ENCODE results near the gene SPINT2. TPM values are rescaled to one million over a fixed set of nuclear protein-coding genes. Genes with fewer than 3 reads are reported as not detected.

The SPINT2 gene
- total RNA-seq, 1 donor from 2014 or later = 28.0 TPM

- Mint-ChIP-seq H3K36me3 (ENCODE audit: low read depth) (peaks cover 31% of the 10 kb centered on the region), H3K9me3 (ENCODE audit: low read depth) (no peaks in the 10 kb centered on the region), H3K4me3 (ENCODE audit: unreplicated experiment) (no peak overlapping the region), H3K27ac (ENCODE audit: unreplicated experiment) (no peak overlapping the region), H3K4me1 (ENCODE audit: low read depth) (peaks cover 15% of the 10 kb centered on the region), H3K27me3 (ENCODE audit: low read depth) (no peaks in the 10 kb centered on the region)
- no peak for DNase-seq (ENCODE audit: low spot score)
- TF ChIP-seq CTCF (IDR thresholded peaks at IDR 0.05) = no peak
These were observed 62.2 kb downstream of the SPINT2 start for GRCh38 chr19:38326591-38326990.

GRCh38 chr19:38329651-38330050, 65.3 kb downstream of the SPINT2 start:
- Mint-ChIP-seq H3K4me3 (ENCODE audit: unreplicated experiment) (no peak overlapping the region), H3K36me3 (ENCODE audit: low read depth) (peaks cover 25% of the 10 kb centered on the region), H3K9me3 (ENCODE audit: low read depth) (no peaks in the 10 kb centered on the region), H3K27me3 (ENCODE audit: low read depth) (no peaks in the 10 kb centered on the region), H3K4me1 (ENCODE audit: low read depth) (no peaks in the 10 kb centered on the region), H3K27ac (ENCODE audit: unreplicated experiment) (peak overlapping the region; percentile 19)
- TF ChIP-seq CTCF (IDR thresholded peaks at IDR 0.05) = no peak
- no peak for DNase-seq (ENCODE audit: low spot score)

- Mint-ChIP-seq H3K9me3 (ENCODE audit: low read depth) (no peaks in the 10 kb centered on the region), H3K36me3 (ENCODE audit: low read depth) (peaks cover 15% of the 10 kb centered on the region), H3K4me3 (ENCODE audit: unreplicated experiment) (no peak overlapping the region), H3K4me1 (ENCODE audit: low read depth) (peaks cover 2% of the 10 kb centered on the region), H3K27me3 (ENCODE audit: low read depth) (no peaks in the 10 kb centered on the region), H3K27ac (ENCODE audit: unreplicated experiment) (no peak overlapping the region)
- DNase-seq (ENCODE audit: low spot score) = no peak
- TF ChIP-seq CTCF (IDR thresholded peaks at IDR 0.05) = no peak
These were observed 67.4 kb downstream of the SPINT2 start for GRCh38 chr19:38331728-38332127.

- Mint-ChIP-seq H3K27me3 (ENCODE audit: low read depth) (no peaks in the 10 kb centered on the region), H3K9me3 (ENCODE audit: low read depth) (no peaks in the 10 kb centered on the region), H3K4me1 (ENCODE audit: low read depth) (peaks cover 7% of the 10 kb centered on the region), H3K27ac (ENCODE audit: unreplicated experiment) (no peak overlapping the region), H3K36me3 (ENCODE audit: low read depth) (peaks cover 6% of the 10 kb centered on the region), H3K4me3 (ENCODE audit: unreplicated experiment) (no peak overlapping the region)
- no peak for TF ChIP-seq CTCF (IDR thresholded peaks at IDR 0.05)
- no peak for DNase-seq (ENCODE audit: low spot score)
These were observed 68.9 kb downstream of the SPINT2 start for GRCh38 chr19:38333245-38333644.

- H3K27ac Mint-ChIP-seq (ENCODE audit: unreplicated experiment) = peak overlapping the region; percentile 100
- no peaks in the 10 kb centered on the region for H3K9me3 Mint-ChIP-seq (ENCODE audit: low read depth)
- H3K4me1 Mint-ChIP-seq (ENCODE audit: low read depth) = peaks cover 10% of the 10 kb centered on the region
- peak; percentile 99 for DNase-seq (ENCODE audit: low spot score)
- peak overlapping the region; percentile 96 for H3K4me3 Mint-ChIP-seq (ENCODE audit: unreplicated experiment)
- TF ChIP-seq CTCF (IDR thresholded peaks at IDR 0.05) = no peak
- H3K36me3 Mint-ChIP-seq (ENCODE audit: low read depth) = peaks cover 3% of the 10 kb centered on the region
- no peaks in the 10 kb centered on the region for H3K27me3 Mint-ChIP-seq (ENCODE audit: low read depth)
These were observed 71.7 kb downstream of the SPINT2 start for GRCh38 chr19:38335949-38336637.

All from chondrocyte (in vitro differentiated cells).